Right atrium auricular region (tissue), 2 donors: ENCODE results near the gene PRR29. TPM values are rescaled to one million over a fixed set of nuclear protein-coding genes. Genes with fewer than 3 reads are reported as not detected.

Source experiments
- DNase-seq: peaks from one replicate; pipeline ENCODE4 v3.0.0-alpha.2; 2019; ENCODE audit warnings: low spot score
- H3K27ac ChIP-seq, 2 donors: fragments of 200-600 bp; sonication (generic); 1 replicate in 1 of 2; 2 replicates in 1 of 2; pipeline ENCODE4 v1.5.1; 2016 to 2019
- H3K27me3 ChIP-seq, 2 donors: fragments of 200-600 bp; sonication (generic); one replicate each; pipeline versions ENCODE4 v1.5.1 to v1.6.0; 2017 to 2019
- H3K36me3 ChIP-seq: fragments of 200-600 bp; sonication (generic); one replicate; pipeline ENCODE4 v1.5.1; 2016
- H3K4me1 ChIP-seq, 2 donors: fragments of 200-600 bp; sonication (generic); one replicate each; pipeline versions ENCODE4 v1.5.1 to v1.6.0; 2017 to 2019
- H3K4me3 ChIP-seq, 2 donors: fragments of 200-600 bp; sonication (generic); 1 replicate in 1 of 2; 2 replicates in 1 of 2; pipeline ENCODE4 v1.5.1; 2017 to 2019; ENCODE audit warnings: mild to moderate bottlenecking in 1 of 2, moderate library complexity in 1 of 2
- H3K9me3 ChIP-seq, 2 donors: fragments of 200-600 bp; sonication (generic); one replicate each; pipeline ENCODE4 v1.5.1; 2019
- total RNA-seq, 2 donors: library from RNA; depleted of rRNA; stranded (reverse); fragments of >200 nt; gene quantifications; one replicate each; pipeline ENCODE4 v1.1.0, GENCODE V29; 2016
- TF ChIP-seq, protein P1 (sequence below), 2 donors: fragments of 200-600 bp; sonication (generic); IDR thresholded peaks; one replicate each; pipeline ENCODE4 v1.5.1; 2019; ENCODE audit warnings: antibody characterized with exemption in 2 of 2

Gene PRR29
- total RNA-seq, 2 donors from 2014 or later, result 0.08 TPM; not detected in 1

DNA sequence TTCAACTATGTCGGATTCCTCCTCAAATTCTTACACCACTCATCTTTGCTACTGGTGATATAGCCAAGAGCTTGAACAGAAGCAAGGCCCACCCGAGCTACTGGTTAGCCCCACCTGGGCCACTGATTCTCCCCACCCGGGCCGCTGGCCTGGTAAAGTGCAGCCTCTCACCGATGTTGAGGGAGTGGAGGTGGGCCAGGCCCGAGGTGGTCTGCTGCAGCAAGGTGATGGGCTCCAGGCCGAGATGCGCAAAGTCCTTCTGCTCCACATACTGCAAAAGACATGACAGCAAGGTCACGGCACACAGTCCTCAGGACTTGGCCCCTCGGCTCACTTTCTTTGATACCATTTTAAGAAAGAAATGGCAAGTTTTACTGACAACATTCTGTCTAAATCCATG is 55.0 kb downstream of the PRR29 start:
- TF ChIP-seq, protein P1, sequence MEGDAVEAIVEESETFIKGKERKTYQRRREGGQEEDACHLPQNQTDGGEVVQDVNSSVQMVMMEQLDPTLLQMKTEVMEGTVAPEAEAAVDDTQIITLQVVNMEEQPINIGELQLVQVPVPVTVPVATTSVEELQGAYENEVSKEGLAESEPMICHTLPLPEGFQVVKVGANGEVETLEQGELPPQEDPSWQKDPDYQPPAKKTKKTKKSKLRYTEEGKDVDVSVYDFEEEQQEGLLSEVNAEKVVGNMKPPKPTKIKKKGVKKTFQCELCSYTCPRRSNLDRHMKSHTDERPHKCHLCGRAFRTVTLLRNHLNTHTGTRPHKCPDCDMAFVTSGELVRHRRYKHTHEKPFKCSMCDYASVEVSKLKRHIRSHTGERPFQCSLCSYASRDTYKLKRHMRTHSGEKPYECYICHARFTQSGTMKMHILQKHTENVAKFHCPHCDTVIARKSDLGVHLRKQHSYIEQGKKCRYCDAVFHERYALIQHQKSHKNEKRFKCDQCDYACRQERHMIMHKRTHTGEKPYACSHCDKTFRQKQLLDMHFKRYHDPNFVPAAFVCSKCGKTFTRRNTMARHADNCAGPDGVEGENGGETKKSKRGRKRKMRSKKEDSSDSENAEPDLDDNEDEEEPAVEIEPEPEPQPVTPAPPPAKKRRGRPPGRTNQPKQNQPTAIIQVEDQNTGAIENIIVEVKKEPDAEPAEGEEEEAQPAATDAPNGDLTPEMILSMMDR (IDR thresholded peaks at IDR 0.05), result no peak
- no peak for DNase-seq
- peaks cover 67% of the 10 kb centered on the region for H3K36me3 ChIP-seq
- H3K4me3 ChIP-seq, result no peak overlapping the region
- H3K4me1 ChIP-seq, result no peaks in the 10 kb centered on the region
- H3K27ac ChIP-seq, result no peak overlapping the region
- no peaks in the 10 kb centered on the region for H3K9me3 ChIP-seq
- H3K27me3 ChIP-seq, result no peaks in the 10 kb centered on the region

Other genes with a start within 250 kb of the PRR29 start
- 10 to 100 TPM; 57.1 to 69.7 TPM for gene CCDC47, start 224.8 kb upstream of the PRR29 start, total RNA-seq
- gene DDX42, start 224.2 kb upstream of the PRR29 start, total RNA-seq, result 10 to 100 TPM; 39.9 to 41.0 TPM
- gene PSMC5, start 170.9 kb upstream of the PRR29 start, total RNA-seq, result 100 to 1,000 TPM in 1 of 2 donors, 10 to 100 TPM in 1; 59.3 to 105 TPM
- 10 to 100 TPM; 24.3 to 58.0 TPM for gene FTSJ3, start 170.7 kb upstream of the PRR29 start, total RNA-seq
- 10 to 100 TPM; 30.4 to 51.3 TPM for gene SMARCD2, start 155.7 kb upstream of the PRR29 start, total RNA-seq
- gene CSH2, start 124.7 kb upstream of the PRR29 start, total RNA-seq, result not detected
- gene GH2, start 116.4 kb upstream of the PRR29 start, total RNA-seq, result not detected
- gene CSH1, start 101.8 kb upstream of the PRR29 start, total RNA-seq, result not detected
- not detected for gene CSHL1, start 87.1 kb upstream of the PRR29 start, total RNA-seq
- gene GH1, start 79.5 kb upstream of the PRR29 start, total RNA-seq, result not detected
- gene CD79B, start 66.0 kb upstream of the PRR29 start, total RNA-seq, result 1 to 10 TPM; 2.2 to 7.3 TPM
- gene SCN4A, start 25.4 kb upstream of the PRR29 start, total RNA-seq, result 1 to 10 TPM in 1 of 2 donors, under 1 TPM in 1; 0.74 to 2.5 TPM
- gene ICAM2, start 22.3 kb downstream of the PRR29 start, total RNA-seq, result 100 to 1,000 TPM in 1 of 2 donors, 10 to 100 TPM in 1; 74.6 to 109 TPM
- 10 to 100 TPM in 1 of 2 donors, 1 to 10 TPM in 1; 7.0 to 11.9 TPM for gene ERN1, start 131.8 kb downstream of the PRR29 start, total RNA-seq